ENCODE measurements around the gene TENM4. TPM values are rescaled to one million over a fixed set of nuclear protein-coding genes. Genes with fewer than 3 reads are reported as not detected.

Gene TENM4
- total and polyA plus RNA-seq, 2 experiments from 2014 or later = 19.0 to 105 TPM

GRCh38 chr11:78797559-78797958, 643.3 kb downstream of the TENM4 start:
- H3K4me3 ChIP-seq = no peak overlapping the region
- H3K36me3 ChIP-seq = no peaks in the 10 kb centered on the region
- H3K9me3 ChIP-seq (ENCODE audit: low read depth) = no peaks in the 10 kb centered on the region
- no peak for DNase-seq (ENCODE audit: low read depth in 1 of 2, low spot score in 1 of 2)
- no peaks in the 10 kb centered on the region for H3K27me3 ChIP-seq
- H3K4me1 ChIP-seq (ENCODE audit: low read depth) = peaks cover 29% of the 10 kb centered on the region
- no peak overlapping the region for H3K27ac ChIP-seq
- no peak for TF ChIP-seq CTCF (IDR thresholded peaks at IDR 0.05; ENCODE audit: low read depth, low read length)

- no peak for TF ChIP-seq CTCF (IDR thresholded peaks at IDR 0.05; ENCODE audit: low read depth, low read length)
- DNase-seq (ENCODE audit: low read depth in 1 of 2, low spot score in 1 of 2) = peak in 1 of 2 donors; percentile 52
- no peak overlapping the region for H3K4me3 ChIP-seq
- peaks cover 23% of the 10 kb centered on the region for H3K4me1 ChIP-seq (ENCODE audit: low read depth)
- no peaks in the 10 kb centered on the region for H3K27me3 ChIP-seq
- H3K9me3 ChIP-seq (ENCODE audit: low read depth) = no peaks in the 10 kb centered on the region
- H3K36me3 ChIP-seq = no peaks in the 10 kb centered on the region
- H3K27ac ChIP-seq = no peak overlapping the region
Observed at GRCh38 chr11:78796956-78797355, 643.9 kb downstream of the TENM4 start.

- Histone ChIP-seq H3K4me3 (no peak overlapping the region), H3K27me3 (no peaks in the 10 kb centered on the region), H3K36me3 (no peaks in the 10 kb centered on the region), H3K4me1 (ENCODE audit: low read depth) (peaks cover 10% of the 10 kb centered on the region), H3K27ac (no peak overlapping the region), H3K9me3 (ENCODE audit: low read depth) (no peaks in the 10 kb centered on the region)
- no peak for TF ChIP-seq CTCF (IDR thresholded peaks at IDR 0.05; ENCODE audit: low read depth, low read length)
- no peak for DNase-seq (ENCODE audit: low read depth in 1 of 2, low spot score in 1 of 2)
Observed at GRCh38 chr11:78795621-78796261, 645.1 kb downstream of the TENM4 start.

- Histone ChIP-seq H3K27ac (no peak overlapping the region), H3K9me3 (ENCODE audit: low read depth) (no peaks in the 10 kb centered on the region), H3K27me3 (no peaks in the 10 kb centered on the region), H3K36me3 (no peaks in the 10 kb centered on the region), H3K4me3 (no peak overlapping the region), H3K4me1 (ENCODE audit: low read depth) (peaks cover 6% of the 10 kb centered on the region)
- DNase-seq (ENCODE audit: low read depth in 1 of 2, low spot score in 1 of 2) = no peak
- no peak for TF ChIP-seq CTCF (IDR thresholded peaks at IDR 0.05; ENCODE audit: low read depth, low read length)
Observed at GRCh38 chr11:78791964-78792363, 648.9 kb downstream of the TENM4 start.

- Histone ChIP-seq H3K27ac (no peak overlapping the region), H3K4me3 (no peak overlapping the region), H3K9me3 (ENCODE audit: low read depth) (no peaks in the 10 kb centered on the region), H3K4me1 (ENCODE audit: low read depth) (peaks cover 6% of the 10 kb centered on the region), H3K27me3 (no peaks in the 10 kb centered on the region), H3K36me3 (no peaks in the 10 kb centered on the region)
- DNase-seq (ENCODE audit: low read depth in 1 of 2, low spot score in 1 of 2) = no peak
- no peak for TF ChIP-seq CTCF (IDR thresholded peaks at IDR 0.05; ENCODE audit: low read depth, low read length)
Observed at GRCh38 chr11:78791254-78791653, 649.6 kb downstream of the TENM4 start.

Measured in cardiac muscle cell (in vitro differentiated cells and primary cell).